ENCODE measurements around the gene PRR20G. TPM values are rescaled to one million over a fixed set of nuclear protein-coding genes. Genes with fewer than 3 reads are reported as not detected.

PRR20G gene
- total and polyA plus RNA-seq, 9 of the 15 experiments (the other 6 are each of a cell fraction or from before 2014, with no cell fraction given) = not detected

GRCh38 chr3:127329631-127330285, 41.9 kb upstream of the PRR20G start (continued):
- no peak for TF ChIP-seq UBTF (IDR thresholded peaks at IDR 0.05; ENCODE audit: borderline replicate concordance in 1 of 2, low read depth in 2 of 2, low read length in 2 of 2)

GRCh38 chr3:127328421-127328820, 40.6 kb upstream of the PRR20G start:
- no peak for FAIRE-seq
- no peak for TF ChIP-seq ZNF511 (CRISPR knock-in tag; IDR thresholded peaks at IDR 0.05)
- TF ChIP-seq PURB (CRISPR knock-in tag; IDR thresholded peaks at IDR 0.05; ENCODE audit: low read depth) = no peak
- TF ChIP-seq SREBF1 (IDR thresholded peaks at IDR 0.05; ENCODE audit: borderline replicate concordance, low read depth, low read length) = no peak
- TF ChIP-seq ZSCAN29 (IDR thresholded peaks at IDR 0.05) = no peak
- no peak for TF ChIP-seq DIDO1 (tag; IDR thresholded peaks at IDR 0.05; ENCODE audit: low read depth)
- no peak for TF ChIP-seq ZNF263 (CRISPR knock-in tag; IDR thresholded peaks at IDR 0.05; ENCODE audit: borderline replicate concordance)
- no peak for TF ChIP-seq RBFOX2 (IDR thresholded peaks at IDR 0.05; ENCODE audit: low read depth, low read length)
- TF ChIP-seq ZNF24 (IDR thresholded peaks at IDR 0.05) = no peak
- no peak for TF ChIP-seq HDAC3 (IDR thresholded peaks at IDR 0.05; ENCODE audit: borderline replicate concordance, partially characterized antibody)
- no peak for TF ChIP-seq TFAM (CRISPR knock-in tag; conservative IDR thresholded peaks at IDR 0.05)
- TF ChIP-seq MAFK (IDR thresholded peaks at IDR 0.05; ENCODE audit: low read length) = no peak
- no peak for TF ChIP-seq ZNF639 (CRISPR knock-in tag; conservative IDR thresholded peaks at IDR 0.05 in 1 of 2, IDR thresholded peaks at IDR 0.05 in 1 of 2)
- no peak for TF ChIP-seq MXD1 (CRISPR knock-in tag; IDR thresholded peaks at IDR 0.05; ENCODE audit: borderline replicate concordance, poor library complexity, severe bottlenecking)

More at GRCh38 chr3:127328421-127328820, 40.6 kb upstream of the PRR20G start:
- DNase-seq (ENCODE audit: extremely low read depth in 1 of 4, low spot score in 3 of 4) = no peak
- Histone ChIP-seq H3K27ac (ENCODE audit: extremely low read depth, low read depth, low read length) (no peak overlapping the region), H2AFZ (ENCODE audit: low read depth, low read length) (no peak overlapping the region), H3K4me3 (no peak overlapping the region), H3K36me3 (ENCODE audit: control insufficient read depth, insufficient read depth, low read length) (no peaks in the 10 kb centered on the region), H3K9me3 (replicated peaks; ENCODE audit: control insufficient read depth, insufficient read depth, low read depth, low read length) (no peaks in the 10 kb centered on the region), H3K9ac (ENCODE audit: insufficient read depth in 1 of 2, low read depth in 2 of 2, low read length in 2 of 2) (no peak overlapping the region), H3K9me1 (ENCODE audit: control insufficient read depth, insufficient read depth, low read length) (no peaks in the 10 kb centered on the region), H3K4me1 (replicated peaks in 1 of 2; ENCODE audit: control insufficient read depth in 2 of 2, insufficient read depth in 2 of 2, low read length in 2 of 2) (no peaks in the 10 kb centered on the region), H3K27me3 (ENCODE audit: control insufficient read depth in 2 of 2, insufficient read depth in 2 of 2, low read length in 2 of 2) (no peaks in the 10 kb centered on the region), H3K4me2 (ENCODE audit: insufficient read depth, low read length) (no peak overlapping the region), H3K79me2 (ENCODE audit: control insufficient read depth, insufficient read depth, low read length) (no peaks in the 10 kb centered on the region), H4K20me1 (replicated peaks; ENCODE audit: control insufficient read depth, insufficient read depth, low read length) (no peaks in the 10 kb centered on the region)
- CTCF ChIA-PET (ENCODE audit: low intra/inter-chr PET ratio) = no interaction called here
- POLR2A ChIA-PET = no interaction called here
- no peak for ATAC-seq
- in situ Hi-C loops (cut with MboI) = no loop called here
- intact Hi-C loops (cut with micrococcal nuclease) = no loop called here
- BruUV-seq (replicated peaks) = no TSS peak
